GM18868 (cell line): ENCODE measurements around the gene IFI44.

ENCODE experiments used
- ATAC-seq: cut with Tn5 transposase; IDR thresholded peaks from one replicate; pipeline ENCODE4 v1.9.1; 2021; ENCODE audit warnings: mild to moderate bottlenecking, moderate library complexity; ENCODE audit not compliant: unreplicated experiment

The IFI44 gene

GRCh38 chr1:78651241-78651640 is 1.6 kb downstream of the IFI44 start:
- no peak for ATAC-seq

- ATAC-seq: no peak
Observed at GRCh38 chr1:78652019-78652560, 2.5 kb downstream of the IFI44 start.

GRCh38 chr1:78658901-78659300 is 9.3 kb downstream of the IFI44 start:
- no peak for ATAC-seq

GRCh38 chr1:78663923-78664322 is 14.3 kb downstream of the IFI44 start:
- no peak for ATAC-seq

GRCh38 chr1:78664763-78665162 is 15.1 kb downstream of the IFI44 start:
- no peak for ATAC-seq

GRCh38 chr1:78665809-78666208 is 16.2 kb downstream of the IFI44 start:
- ATAC-seq: no peak

GRCh38 chr1:78667939-78668338 is 18.3 kb downstream of the IFI44 start:
- no peak for ATAC-seq

- no peak for ATAC-seq
Observed at GRCh38 chr1:78668427-78668826, 18.8 kb downstream of the IFI44 start.

- no peak for ATAC-seq
Observed at GRCh38 chr1:78672428-78672827, 22.8 kb downstream of the IFI44 start.

GRCh38 chr1:78673120-78673519 is 23.5 kb downstream of the IFI44 start:
- no peak for ATAC-seq

GRCh38 chr1:78676347-78676982 is 26.8 kb downstream of the IFI44 start:
- ATAC-seq: peak; percentile 46

GRCh38 chr1:78676993-78677392 is 27.4 kb downstream of the IFI44 start:
- ATAC-seq: no peak

- no peak for ATAC-seq
Observed at GRCh38 chr1:78677788-78678187, 28.2 kb downstream of the IFI44 start.

- ATAC-seq: peak; percentile 81
Observed at GRCh38 chr1:78678324-78678723, 28.7 kb downstream of the IFI44 start.

- ATAC-seq: no peak
Observed at GRCh38 chr1:78681265-78681664, 31.6 kb downstream of the IFI44 start.

GRCh38 chr1:78682496-78682895 is 32.9 kb downstream of the IFI44 start:
- no peak for ATAC-seq

GRCh38 chr1:78683079-78683478 is 33.4 kb downstream of the IFI44 start:
- no peak for ATAC-seq

- ATAC-seq: no peak
Observed at GRCh38 chr1:78687315-78687714, 37.7 kb downstream of the IFI44 start.

- ATAC-seq: no peak
Observed at GRCh38 chr1:78687914-78688313, 38.3 kb downstream of the IFI44 start.

GRCh38 chr1:78688697-78689096 is 39.1 kb downstream of the IFI44 start:
- no peak for ATAC-seq

GRCh38 chr1:78690516-78690915 is 40.9 kb downstream of the IFI44 start:
- no peak for ATAC-seq

GRCh38 chr1:78691995-78692747 is 42.5 kb downstream of the IFI44 start:
- ATAC-seq: no peak
